Kidney (tissue), 14 donors: ENCODE data around the gene ZMYND10. TPM values are rescaled to one million over a fixed set of nuclear protein-coding genes. Genes with fewer than 3 reads are reported as not detected.

Experiments
- DNase-seq, 5 donors: peaks; one replicate each; pipeline ENCODE4 v3.0.0-alpha.2; 2013 to 2020
- FAIRE-seq: peaks from 2 replicates; lab custom pipeline; 2012; peaks lifted over from hg19 to GRCh38; lab: Jason Lieb, UNC
- H3K27ac ChIP-seq, 2 donors: one replicate each; pipeline ENCODE4 v1.7.0; 2013; ENCODE audit warnings: low read depth in 2 of 2, low read length in 2 of 2, inconsistent platforms in 1 of 2
- H3K27me3 ChIP-seq: one replicate; pipeline ENCODE4 v1.7.1; 2013; ENCODE audit warnings: low read length, inconsistent platforms; ENCODE audit not compliant: control insufficient read depth, insufficient read depth
- H3K36me3 ChIP-seq, 3 donors: one replicate each; pipeline versions ENCODE4 v1.7.0 to v1.7.1; 2013; ENCODE audit warnings: low read length in 3 of 3, control low read depth in 1 of 3, inconsistent platforms in 1 of 3; ENCODE audit not compliant: insufficient read depth in 3 of 3, control insufficient read depth in 2 of 3
- H3K4me1 ChIP-seq, 3 donors: one replicate each; pipeline versions ENCODE4 v1.7.0 to v1.7.1; 2013; ENCODE audit warnings: low read length in 3 of 3, inconsistent platforms in 1 of 3, low read depth in 1 of 3; ENCODE audit not compliant: control insufficient read depth in 2 of 3, insufficient read depth in 2 of 3
- H3K4me3 ChIP-seq, 3 donors: one replicate each; pipeline versions ENCODE4 v1.7.0 to v1.8.1; 2013; ENCODE audit warnings: low read length in 3 of 3, control low read depth in 1 of 3, inconsistent platforms in 1 of 3
- H3K9ac ChIP-seq, 3 donors: one replicate each; pipeline versions ENCODE4 v1.7.0 to v1.7.1; 2013; ENCODE audit warnings: low read length in 3 of 3, control low read depth in 1 of 3, inconsistent platforms in 1 of 3
- H3K9me3 ChIP-seq, 3 donors: one replicate each; pipeline versions ENCODE4 v1.7.0 to v1.7.1; 2013; ENCODE audit warnings: low read length in 3 of 3, control low read depth in 1 of 3, inconsistent platforms in 1 of 3; ENCODE audit not compliant: control insufficient read depth in 2 of 3, insufficient read depth in 1 of 3
- intact Hi-C: fragments of 100-400 bp; cut with DNase I; formaldehyde crosslinking; loops from one replicate; pipeline ENCODE4 v1.11.1; 2022
- polyA plus RNA-seq: library from polyadenylated mRNA; stranded (reverse); fragments of 350-450 nt; fragmentation: Illumina TruSeq; extraction: RNeasy Lipid Tissue Mini Kit (QIAGEN cat#74804); gene quantifications from one replicate; pipeline ENCODE4 v1.2.3, GENCODE V29; 2014; ENCODE audit warnings: low read depth, low replicate concordance; ENCODE audit not compliant: insufficient read depth
- total RNA-seq: library from RNA; stranded (reverse); fragmentation: NEBNext Ultra II Directional; extraction: Animal tissue kit (Norgen Biotek cat#: 25700); gene quantifications from one replicate; pipeline ENCODE4 v1.2.1, GENCODE V29; 2021
- TF ChIP-seq, protein P1 (sequence below): IDR thresholded peaks from 3 replicates; pipeline ENCODE4 v1.5.1; 2012; ENCODE audit warnings: mild to moderate bottlenecking, moderate library complexity, borderline replicate concordance; ENCODE audit not compliant: insufficient read depth; ENCODE audit errors: extremely low read depth
- donor health status: control.
- donor health status: control.
- donor health status: control.
- donor health status: control.
- donor health status: control.
- donor health status: DM: yes; HTN: yes; CAD: no.
- donor health status: Normal renal cell carcinoma (clear cell type).

Gene ZMYND10
- total and polyA plus RNA-seq, 2 donors from 2014 or later, result 10.0 to 14.2 TPM

DNA sequence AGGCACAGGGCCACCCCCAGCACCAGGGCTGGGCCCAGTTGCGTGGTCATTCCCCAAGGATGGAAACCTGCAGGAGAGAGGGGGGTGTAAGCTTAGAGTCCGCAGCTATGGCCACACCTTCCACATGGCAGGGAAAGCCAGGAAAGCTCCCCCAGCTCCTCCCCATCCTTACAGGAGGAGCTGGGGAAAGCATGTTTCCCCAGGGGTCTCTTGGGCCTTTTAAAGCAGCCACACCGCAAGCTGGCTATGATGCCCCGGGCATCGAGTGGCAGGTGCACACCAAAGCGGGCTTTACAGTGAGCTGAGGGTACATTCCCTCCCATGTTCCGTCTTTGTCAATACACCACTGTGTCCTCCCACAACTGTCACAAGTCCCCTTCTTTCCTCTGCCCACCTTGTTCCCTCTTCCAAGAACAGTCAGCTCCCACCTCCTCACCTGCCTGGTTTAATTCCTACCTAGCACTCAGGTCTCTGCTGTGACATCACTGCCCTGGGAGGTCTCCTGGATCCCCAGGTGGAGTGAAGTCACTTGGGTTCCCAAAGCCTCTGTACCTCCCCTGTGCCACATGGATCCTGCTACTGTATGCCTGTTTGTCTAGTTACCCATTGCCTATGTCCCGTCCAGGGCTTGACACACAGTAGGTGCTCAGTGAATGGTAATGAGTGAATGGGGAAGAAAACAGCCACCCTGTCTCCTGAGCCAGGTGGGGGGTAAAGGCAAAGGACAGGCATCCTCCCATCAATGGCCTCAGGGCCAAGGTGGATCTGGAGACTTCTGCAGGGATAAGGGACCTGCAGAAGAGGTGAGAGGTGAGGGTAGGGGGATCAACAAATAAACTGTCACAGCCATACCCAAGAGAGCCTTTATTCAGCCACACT, 49.7 kb downstream of the ZMYND10 start:
- Histone ChIP-seq H3K27ac (no peak overlapping the region), H3K4me3 (no peak overlapping the region), H3K4me1 (peaks cover 7 to 35% (median 34%) of the 10 kb centered on the region in 3 donors), H3K36me3 (peaks cover 0 to 6% (median 3%) of the 10 kb centered on the region in 3 donors), H3K9me3 (no peaks in the 10 kb centered on the region), H3K9ac (no peak overlapping the region), H3K27me3 (no peaks in the 10 kb centered on the region)
- DNase-seq (peak in 1 of 5 donors; percentile 48), FAIRE-seq (no peak)
- TF ChIP-seq, protein P1, sequence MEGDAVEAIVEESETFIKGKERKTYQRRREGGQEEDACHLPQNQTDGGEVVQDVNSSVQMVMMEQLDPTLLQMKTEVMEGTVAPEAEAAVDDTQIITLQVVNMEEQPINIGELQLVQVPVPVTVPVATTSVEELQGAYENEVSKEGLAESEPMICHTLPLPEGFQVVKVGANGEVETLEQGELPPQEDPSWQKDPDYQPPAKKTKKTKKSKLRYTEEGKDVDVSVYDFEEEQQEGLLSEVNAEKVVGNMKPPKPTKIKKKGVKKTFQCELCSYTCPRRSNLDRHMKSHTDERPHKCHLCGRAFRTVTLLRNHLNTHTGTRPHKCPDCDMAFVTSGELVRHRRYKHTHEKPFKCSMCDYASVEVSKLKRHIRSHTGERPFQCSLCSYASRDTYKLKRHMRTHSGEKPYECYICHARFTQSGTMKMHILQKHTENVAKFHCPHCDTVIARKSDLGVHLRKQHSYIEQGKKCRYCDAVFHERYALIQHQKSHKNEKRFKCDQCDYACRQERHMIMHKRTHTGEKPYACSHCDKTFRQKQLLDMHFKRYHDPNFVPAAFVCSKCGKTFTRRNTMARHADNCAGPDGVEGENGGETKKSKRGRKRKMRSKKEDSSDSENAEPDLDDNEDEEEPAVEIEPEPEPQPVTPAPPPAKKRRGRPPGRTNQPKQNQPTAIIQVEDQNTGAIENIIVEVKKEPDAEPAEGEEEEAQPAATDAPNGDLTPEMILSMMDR, result no peak
- intact Hi-C loops, result no loop called here

DNA sequence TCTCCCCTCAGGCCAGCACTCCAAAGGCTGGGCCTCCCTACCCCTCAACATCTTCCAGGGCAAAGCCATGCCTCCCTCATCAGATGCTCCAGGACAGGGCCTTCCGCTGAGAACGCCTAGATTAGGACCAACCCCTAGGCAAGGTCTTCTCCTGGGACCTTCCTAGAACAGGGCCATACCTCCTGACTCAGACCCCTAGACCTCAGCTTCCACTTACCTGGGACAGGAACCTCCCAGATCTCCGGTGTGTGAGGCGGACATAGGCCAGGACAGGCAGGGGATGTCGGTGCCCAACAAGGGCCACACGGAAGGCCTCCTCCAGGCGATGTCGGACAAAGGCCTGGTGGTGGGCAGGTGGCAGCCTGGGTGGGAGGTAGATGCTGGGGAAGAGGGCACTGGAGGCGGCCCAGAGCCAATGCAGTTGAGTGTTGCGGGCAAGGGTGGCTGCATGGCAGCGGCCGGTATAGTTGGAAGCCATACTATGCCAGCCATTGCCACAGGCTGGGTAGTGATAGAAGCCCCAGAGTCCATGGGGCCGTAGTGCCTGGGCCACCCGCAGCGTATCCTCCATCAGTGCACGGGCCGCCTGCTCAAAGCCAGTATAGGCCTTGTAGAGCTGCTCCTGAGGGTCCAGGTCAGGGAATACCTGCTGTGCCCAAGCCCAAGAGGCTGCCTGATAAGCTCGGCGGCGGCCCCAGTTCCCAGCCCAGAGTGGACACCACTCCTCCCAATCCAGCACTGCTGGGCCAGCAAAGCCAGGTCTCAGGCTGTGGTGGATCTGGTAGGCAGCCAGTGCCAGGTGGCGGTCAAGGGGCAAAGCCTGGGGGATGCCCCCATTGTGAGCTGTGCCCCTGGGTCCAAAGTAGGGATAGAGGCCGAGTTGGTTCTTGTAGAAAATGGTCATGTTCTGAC, 50.8 kb downstream of the ZMYND10 start:
- Histone ChIP-seq H3K9me3 (no peaks in the 10 kb centered on the region), H3K9ac (no peak overlapping the region), H3K4me3 (no peak overlapping the region), H3K4me1 (peaks cover 3 to 26% (median 25%) of the 10 kb centered on the region in 3 donors), H3K36me3 (peaks cover 0 to 3% (median 0%) of the 10 kb centered on the region in 3 donors), H3K27me3 (no peaks in the 10 kb centered on the region), H3K27ac (no peak overlapping the region)
- intact Hi-C loops, result no loop called here
- TF ChIP-seq, protein P1, result no peak
- FAIRE-seq (no peak), DNase-seq (peak in 1 of 5 donors; percentile 44)

DNA sequence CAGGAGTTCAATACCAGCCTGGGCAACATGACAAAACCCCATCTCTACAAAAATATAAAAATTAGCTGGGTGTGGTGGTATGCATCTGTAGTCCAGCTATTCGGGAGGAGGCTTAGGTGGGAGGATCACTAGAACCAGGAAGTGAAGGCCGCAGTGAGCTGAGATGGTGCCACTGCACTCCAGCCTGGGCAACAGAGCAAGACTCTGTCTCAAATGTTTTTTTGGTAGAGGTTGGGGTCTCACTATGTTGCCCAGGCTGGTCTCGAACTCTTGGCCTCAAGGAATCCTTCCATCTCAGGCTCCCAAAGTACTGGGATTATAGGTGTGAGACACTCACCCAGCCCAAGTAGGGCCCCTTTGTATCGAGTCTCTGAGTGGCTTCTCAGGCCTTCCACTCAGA, 51.4 kb downstream of the ZMYND10 start:
- peaks cover 3 to 24% (median 24%) of the 10 kb centered on the region in 3 donors for H3K4me1 ChIP-seq
- H3K9ac ChIP-seq, result no peak overlapping the region
- H3K36me3 ChIP-seq, result peaks cover 0 to 10% (median 0%) of the 10 kb centered on the region in 3 donors
- H3K4me3 ChIP-seq, result no peak overlapping the region
- H3K27ac ChIP-seq, result no peak overlapping the region
- DNase-seq, result no peak
- no peaks in the 10 kb centered on the region for H3K9me3 ChIP-seq
- TF ChIP-seq, protein P1, result no peak
- no peaks in the 10 kb centered on the region for H3K27me3 ChIP-seq
- no peak for FAIRE-seq
- intact Hi-C loops, result no loop called here
